Fibroblast of the aortic adventitia (primary cell): ENCODE results near the gene DPF1. TPM values are rescaled to one million over a fixed set of nuclear protein-coding genes. Genes with fewer than 3 reads are reported as not detected.
A peak's percentile ranks its signal among the peaks of the same experiment; 100 is the strongest.

Experiments used
- DNase-seq: peaks from one replicate; pipeline ENCODE4 v3.0.0-alpha.2; 2010; ENCODE audit warnings: low read depth
- H3K4me3 ChIP-seq: 2 replicates; pipeline ENCODE4 v1.5.1; 2011; ENCODE audit warnings: low read depth, mild to moderate bottlenecking, control low read depth, low read length, moderate library complexity
- total RNA-seq: library from RNA; depleted of rRNA; stranded (reverse); fragments of >200 nt; gene quantifications from 2 replicates; pipeline ENCODE4 v1.2.3, GENCODE V29; 2012; ENCODE audit warnings: low replicate concordance
- TF ChIP-seq, protein P1 (sequence below): IDR thresholded peaks from 2 replicates; pipeline ENCODE4 v1.5.1; 2011; ENCODE audit warnings: mild to moderate bottlenecking, low read length, control low read depth, inconsistent platforms; ENCODE audit not compliant: insufficient read depth

Gene DPF1
- total RNA-seq, 1 donor, result 2.7 TPM

GRCh38 chr19:38191747-38192146 lies 32.3 kb downstream of the DPF1 start:
- DNase-seq, result no peak
- TF ChIP-seq, protein P1, sequence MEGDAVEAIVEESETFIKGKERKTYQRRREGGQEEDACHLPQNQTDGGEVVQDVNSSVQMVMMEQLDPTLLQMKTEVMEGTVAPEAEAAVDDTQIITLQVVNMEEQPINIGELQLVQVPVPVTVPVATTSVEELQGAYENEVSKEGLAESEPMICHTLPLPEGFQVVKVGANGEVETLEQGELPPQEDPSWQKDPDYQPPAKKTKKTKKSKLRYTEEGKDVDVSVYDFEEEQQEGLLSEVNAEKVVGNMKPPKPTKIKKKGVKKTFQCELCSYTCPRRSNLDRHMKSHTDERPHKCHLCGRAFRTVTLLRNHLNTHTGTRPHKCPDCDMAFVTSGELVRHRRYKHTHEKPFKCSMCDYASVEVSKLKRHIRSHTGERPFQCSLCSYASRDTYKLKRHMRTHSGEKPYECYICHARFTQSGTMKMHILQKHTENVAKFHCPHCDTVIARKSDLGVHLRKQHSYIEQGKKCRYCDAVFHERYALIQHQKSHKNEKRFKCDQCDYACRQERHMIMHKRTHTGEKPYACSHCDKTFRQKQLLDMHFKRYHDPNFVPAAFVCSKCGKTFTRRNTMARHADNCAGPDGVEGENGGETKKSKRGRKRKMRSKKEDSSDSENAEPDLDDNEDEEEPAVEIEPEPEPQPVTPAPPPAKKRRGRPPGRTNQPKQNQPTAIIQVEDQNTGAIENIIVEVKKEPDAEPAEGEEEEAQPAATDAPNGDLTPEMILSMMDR, result no peak
- no peak overlapping the region for H3K4me3 ChIP-seq

- no peak for DNase-seq
- H3K4me3 ChIP-seq, result no peak overlapping the region
- TF ChIP-seq, protein P1, result no peak
Observed at GRCh38 chr19:38190793-38191192, 33.2 kb downstream of the DPF1 start.

DNA sequence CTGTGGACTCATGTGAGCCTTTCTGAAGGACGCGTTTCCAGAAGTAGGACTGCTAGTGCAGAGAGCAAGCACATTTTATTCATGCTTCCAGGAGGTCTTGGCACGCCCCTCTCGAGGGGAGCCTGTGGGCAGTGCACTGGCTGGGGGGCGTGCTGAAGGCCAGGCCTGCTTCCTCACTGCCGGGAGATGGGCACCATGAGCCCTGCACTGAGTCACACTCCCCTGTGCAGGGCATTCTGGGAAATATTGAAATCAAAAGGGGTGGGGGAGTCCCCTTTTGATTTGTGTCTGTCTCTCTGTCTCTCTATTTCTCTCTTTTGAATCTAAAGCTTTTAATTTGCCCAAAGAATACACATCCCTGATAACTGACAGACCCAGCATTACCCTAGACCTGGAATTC lies 34.0 kb downstream of the DPF1 start:
- no peak for DNase-seq
- no peak overlapping the region for H3K4me3 ChIP-seq
- TF ChIP-seq, protein P1, result no peak

GRCh38 chr19:38185562-38185961 lies 38.5 kb downstream of the DPF1 start:
- no peak overlapping the region for H3K4me3 ChIP-seq
- no peak for DNase-seq
- TF ChIP-seq, protein P1, result no peak

DNA sequence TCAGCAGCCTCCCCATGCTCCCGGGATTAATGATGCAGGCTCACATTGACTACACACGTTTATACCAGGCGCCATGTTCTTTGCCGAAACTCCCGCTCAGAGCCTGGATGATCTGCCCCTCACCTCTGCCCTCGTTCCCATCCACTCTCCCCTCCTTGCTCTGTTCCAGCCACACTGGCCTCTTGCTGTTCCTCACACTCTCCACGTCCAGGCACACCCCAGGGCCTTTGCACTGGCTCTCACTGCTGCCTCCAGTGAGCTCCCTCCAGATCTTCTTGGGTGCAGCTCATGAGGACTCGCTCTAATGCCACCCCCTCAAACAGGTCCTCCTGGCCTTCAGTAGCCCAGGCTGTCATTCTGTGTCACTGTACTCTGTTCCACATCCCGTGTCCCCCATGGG lies 39.2 kb downstream of the DPF1 start:
- TF ChIP-seq, protein P1, result no peak
- H3K4me3 ChIP-seq, result no peak overlapping the region
- no peak for DNase-seq

- DNase-seq, result peak; percentile 20
- TF ChIP-seq, protein P1, result no peak
- peak overlapping the region; percentile 48 for H3K4me3 ChIP-seq
Observed at GRCh38 chr19:38183251-38183897, 40.6 kb downstream of the DPF1 start.

DNA sequence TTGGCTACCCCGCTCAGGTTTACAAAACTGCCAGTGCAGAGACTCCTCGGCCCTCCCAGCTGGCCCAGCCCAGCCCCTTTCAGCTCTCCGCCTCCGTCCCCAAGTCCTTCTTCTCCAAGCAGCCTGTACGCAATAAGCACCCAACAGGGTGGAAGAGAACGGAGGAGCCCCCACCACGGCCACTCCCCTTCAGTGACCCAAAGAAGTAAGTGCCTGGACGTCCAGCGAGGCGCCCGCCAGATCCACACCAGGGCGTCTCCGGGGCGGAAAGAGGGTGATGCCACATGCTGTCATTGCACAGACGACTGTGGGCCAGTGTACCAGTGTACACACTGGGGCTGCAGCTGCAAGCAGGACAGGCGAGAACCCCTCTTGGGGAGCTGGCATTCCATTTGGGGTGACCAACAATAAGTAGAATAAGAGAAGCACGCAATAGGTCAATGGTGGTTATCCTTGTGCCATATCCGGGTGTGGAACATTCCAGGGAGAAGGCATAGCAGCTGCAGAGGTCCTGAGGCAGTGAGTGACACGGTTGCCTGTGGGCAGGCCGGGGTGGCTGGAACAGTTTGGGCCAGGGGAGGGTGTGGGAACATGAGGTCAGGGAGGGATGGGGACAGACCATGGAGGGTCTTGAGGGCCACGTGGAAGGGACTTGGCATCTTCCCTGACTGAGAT lies 41.3 kb downstream of the DPF1 start:
- TF ChIP-seq, protein P1, result no peak
- H3K4me3 ChIP-seq, result no peak overlapping the region
- no peak for DNase-seq
